ENCODE measurements around the gene BCR. TPM values are rescaled to one million over a fixed set of nuclear protein-coding genes. Genes with fewer than 3 reads are reported as not detected.
A peak's percentile ranks its signal among the peaks of the same experiment; 100 is the strongest.

BCR gene
- total RNA-seq, 1 donor from 2014 or later, result 57.2 TPM

GRCh38 chr22:23282089-23282501, 101.8 kb downstream of the BCR start:
- Histone ChIP-seq H3K9me3 (no peaks in the 10 kb centered on the region), H3K36me3 (peaks cover 65% of the 10 kb centered on the region), H3K4me3 (no peak overlapping the region), H3K4me1 (peaks cover 45% of the 10 kb centered on the region), H3K27ac (peak overlapping the region; percentile 78), H3K27me3 (ENCODE audit: low read depth) (no peaks in the 10 kb centered on the region)
- peak; percentile 91 for DNase-seq
- ATAC-seq, result peak; percentile 81 to 82
- intact Hi-C loops (cut with DNase I), result loop anchor here (10.0 kb wide), 1 partner anchor 107 kb away; no protein-coding TSS in a partner anchor
- TF ChIP-seq CTCF (IDR thresholded peaks at IDR 0.05), result peak; percentile 17

- intact Hi-C loops (cut with DNase I), result loop anchor here (10.0 kb wide), 1 partner anchor 108 kb away; no protein-coding TSS in a partner anchor
- DNase-seq, result no peak
- ATAC-seq, result no peak
- H3K27me3 ChIP-seq (ENCODE audit: low read depth), result no peaks in the 10 kb centered on the region
- peak overlapping the region; percentile 78 for H3K27ac ChIP-seq
- no peak overlapping the region for H3K4me3 ChIP-seq
- H3K4me1 ChIP-seq, result peaks cover 45% of the 10 kb centered on the region
- no peaks in the 10 kb centered on the region for H3K9me3 ChIP-seq
- no peak for TF ChIP-seq CTCF (IDR thresholded peaks at IDR 0.05)
- H3K36me3 ChIP-seq, result peaks cover 65% of the 10 kb centered on the region
Observed at GRCh38 chr22:23282516-23282915, 102.2 kb downstream of the BCR start.

- Histone ChIP-seq H3K4me3 (no peak overlapping the region), H3K36me3 (peaks cover 65% of the 10 kb centered on the region), H3K9me3 (no peaks in the 10 kb centered on the region), H3K4me1 (peaks cover 43% of the 10 kb centered on the region), H3K27ac (peak overlapping the region; percentile 78), H3K27me3 (ENCODE audit: low read depth) (no peaks in the 10 kb centered on the region)
- ATAC-seq (no peak), DNase-seq (no peak)
- TF ChIP-seq CTCF (IDR thresholded peaks at IDR 0.05), result no peak
- intact Hi-C loops (cut with DNase I), result loop anchor here (10.0 kb wide), 1 partner anchor 108 kb away; no protein-coding TSS in a partner anchor
Observed at GRCh38 chr22:23282986-23283385, 102.7 kb downstream of the BCR start.

- H3K36me3 ChIP-seq, result peaks cover 69% of the 10 kb centered on the region
- intact Hi-C loops (cut with DNase I), result loop anchor here (10.0 kb wide), 1 partner anchor 109 kb away; no protein-coding TSS in a partner anchor
- peak overlapping the region; percentile 78 for H3K27ac ChIP-seq
- no peaks in the 10 kb centered on the region for H3K9me3 ChIP-seq
- TF ChIP-seq CTCF (IDR thresholded peaks at IDR 0.05), result no peak
- H3K27me3 ChIP-seq (ENCODE audit: low read depth), result no peaks in the 10 kb centered on the region
- peaks cover 34% of the 10 kb centered on the region for H3K4me1 ChIP-seq
- H3K4me3 ChIP-seq, result no peak overlapping the region
- ATAC-seq (no peak), DNase-seq (no peak)
Observed at GRCh38 chr22:23283591-23284503, 103.5 kb downstream of the BCR start.

- TF ChIP-seq CTCF (IDR thresholded peaks at IDR 0.05), result no peak
- Histone ChIP-seq H3K27ac (no peak overlapping the region), H3K36me3 (peaks cover 76% of the 10 kb centered on the region), H3K27me3 (ENCODE audit: low read depth) (no peaks in the 10 kb centered on the region), H3K9me3 (no peaks in the 10 kb centered on the region), H3K4me1 (peaks cover 27% of the 10 kb centered on the region), H3K4me3 (no peak overlapping the region)
- intact Hi-C loops (cut with DNase I), result loop anchor here (10.0 kb wide), 1 partner anchor 110 kb away; no protein-coding TSS in a partner anchor
- DNase-seq, result no peak
- ATAC-seq, result no peak
Observed at GRCh38 chr22:23284504-23285033, 104.3 kb downstream of the BCR start.
